ENCODE measurements around the gene MORN1.

- TF ChIP-seq CTCF (IDR thresholded peaks at IDR 0.05; ENCODE audit: low read length) (no peak), EZH2 (IDR thresholded peaks at IDR 0.05; ENCODE audit: borderline replicate concordance, low read length) (no peak)
These were observed 91.2 kb downstream of the MORN1 start for GRCh38 chr1:2300004-2300771.

All from OCI-LY1 (cell line).